NCI-H2029 treated with DMSO at 0.1 percent for 48 hours (cell line): Measurements from ENCODE around the gene ZNF587.
"Not testable (repeated sequence)": the region's sequence is repeated elsewhere in the genome, so short reads cannot be mapped to it uniquely, and the experiment has no call there.

Experiments
- DNase-seq: peaks from one replicate; lab custom pipeline; 2025; lab: John Stamatoyannopoulos, UW

Gene ZNF587

GRCh38 chr19:57823155-57823554, 26.5 kb upstream of the ZNF587 start:
- DNase-seq, result not testable (repeated sequence)

- DNase-seq, result not testable (repeated sequence)
Measured at GRCh38 chr19:57823608-57824007, 26.1 kb upstream of the ZNF587 start.

- DNase-seq, result no peak
Measured at GRCh38 chr19:57825511-57825910, 24.1 kb upstream of the ZNF587 start.

GRCh38 chr19:57829316-57829715, 20.3 kb upstream of the ZNF587 start:
- DNase-seq, result no peak

GRCh38 chr19:57830071-57830602, 19.5 kb upstream of the ZNF587 start, which contains the start of gene ZNF587B:
TSS of gene ZNF587B (plus strand) at chr19:57830299. CDS start at chr19:57830529, 230 bp downstream.
- peak; percentile 45 for DNase-seq

- DNase-seq, result not testable (repeated sequence)
Measured at GRCh38 chr19:57836991-57837390, 12.7 kb upstream of the ZNF587 start.

GRCh38 chr19:57838622-57839191, 11.0 kb upstream of the ZNF587 start:
- not testable (repeated sequence) for DNase-seq

- no peak for DNase-seq
Measured at GRCh38 chr19:57841122-57841763, 8.4 kb upstream of the ZNF587 start.

- not testable (repeated sequence) for DNase-seq
Measured at GRCh38 chr19:57847164-57847563, 2.5 kb upstream of the ZNF587 start.

GRCh38 chr19:57849162-57849665, 445 bp upstream of the ZNF587 start:
- not testable (repeated sequence) for DNase-seq

- DNase-seq, result no peak
Measured at GRCh38 chr19:57850553-57851017, 926 bp downstream of the ZNF587 start.

- not testable (repeated sequence) for DNase-seq
Measured at GRCh38 chr19:57851812-57852603, 2.3 kb downstream of the ZNF587 start.

GRCh38 chr19:57854117-57854516, 4.5 kb downstream of the ZNF587 start:
- DNase-seq, result not testable (repeated sequence)

- not testable (repeated sequence) for DNase-seq
Measured at GRCh38 chr19:57862351-57862750, 12.7 kb downstream of the ZNF587 start.

- DNase-seq, result no peak
Measured at GRCh38 chr19:57867868-57868492, 18.3 kb downstream of the ZNF587 start.

GRCh38 chr19:57869655-57870054, 20.0 kb downstream of the ZNF587 start:
- DNase-seq, result not testable (repeated sequence)

GRCh38 chr19:57870225-57870624, 20.6 kb downstream of the ZNF587 start:
- no peak for DNase-seq

GRCh38 chr19:57872450-57872849, 22.8 kb downstream of the ZNF587 start:
- no peak for DNase-seq

- not testable (repeated sequence) for DNase-seq
Measured at GRCh38 chr19:57873883-57874799, 24.5 kb downstream of the ZNF587 start.

- no peak for DNase-seq
Measured at GRCh38 chr19:57886046-57886445, 36.4 kb downstream of the ZNF587 start.
